HG02970 (cell line): ENCODE data around the gene TBC1D7.

Experiments
- ATAC-seq: cut with Tn5 transposase; IDR thresholded peaks from one replicate; pipeline ENCODE4 v1.9.1; 2021; ENCODE audit warnings: mild to moderate bottlenecking, moderate library complexity, moderate number of reproducible peaks; ENCODE audit not compliant: unreplicated experiment, low FRiP score

The TBC1D7 gene

DNA sequence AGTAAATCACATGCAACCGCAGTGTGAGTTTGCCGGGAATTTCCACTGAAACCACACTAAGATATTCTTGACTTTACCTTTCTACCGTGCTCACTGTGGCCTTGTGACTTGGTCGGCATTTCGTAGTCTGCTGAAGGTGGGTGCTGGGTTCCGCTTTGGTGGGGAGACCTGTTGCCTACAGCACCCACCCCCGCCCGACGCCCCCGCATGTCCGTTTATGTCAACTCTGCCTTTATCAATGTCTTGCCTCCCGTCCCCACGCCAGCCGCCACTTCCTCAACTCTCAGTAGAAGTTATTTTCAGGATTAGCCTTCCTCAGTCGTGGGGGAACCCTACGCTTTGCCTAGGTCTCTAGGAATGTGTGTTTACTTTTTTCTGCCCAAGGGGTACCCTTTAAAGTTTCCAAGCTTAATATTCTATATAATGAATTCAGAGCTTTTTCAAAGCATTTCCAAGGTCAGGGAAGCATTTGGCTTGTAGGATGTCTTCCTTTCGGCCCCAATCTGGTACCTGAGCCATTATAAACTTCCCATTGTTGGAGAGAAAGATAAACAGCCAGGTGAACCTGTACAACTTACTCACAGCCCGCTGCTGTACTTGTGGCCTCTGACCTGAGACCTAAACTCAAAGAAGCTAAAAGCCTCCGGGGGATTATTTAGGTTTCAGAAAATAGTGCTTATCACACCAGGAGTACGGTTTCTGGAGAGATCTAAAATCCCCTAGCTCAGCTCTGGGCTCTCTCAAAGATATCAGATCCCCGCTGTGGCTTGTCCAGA is 54.2 kb downstream of the TBC1D7 start:
- peak; percentile 34 for ATAC-seq

DNA sequence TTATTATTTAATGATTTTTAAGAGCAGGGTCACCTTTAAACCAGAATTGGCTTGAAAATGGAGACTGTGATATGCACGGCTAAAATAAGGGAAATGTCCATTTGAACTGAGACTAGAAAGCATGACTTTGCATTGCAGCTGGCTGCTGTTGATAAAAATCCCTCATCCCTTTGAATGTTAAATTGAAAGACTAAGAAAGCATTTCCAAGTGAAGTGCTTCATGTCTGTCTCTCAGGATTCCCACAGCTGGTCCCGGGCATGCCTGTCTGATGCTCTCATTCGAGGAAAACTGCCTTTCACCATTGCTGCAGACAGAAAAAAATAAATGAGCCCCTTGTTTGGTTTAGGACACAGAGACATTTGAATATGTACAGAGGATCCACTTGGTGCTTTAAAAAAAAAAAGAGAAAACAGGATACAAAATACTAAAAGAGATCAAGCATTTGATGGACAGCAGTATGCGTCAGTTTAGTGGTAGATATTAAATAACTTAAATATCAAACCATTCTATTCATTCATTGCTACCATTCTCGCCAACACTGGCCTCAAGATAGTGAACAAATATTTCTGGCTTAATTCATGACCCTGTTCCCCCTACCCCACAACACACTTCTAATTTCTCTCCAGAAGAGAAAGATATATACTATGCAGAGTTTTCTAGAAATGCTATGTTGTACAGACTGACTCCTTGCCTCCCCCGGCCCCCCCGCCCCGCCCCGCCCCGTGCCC is 55.0 kb downstream of the TBC1D7 start:
- ATAC-seq = no peak

DNA sequence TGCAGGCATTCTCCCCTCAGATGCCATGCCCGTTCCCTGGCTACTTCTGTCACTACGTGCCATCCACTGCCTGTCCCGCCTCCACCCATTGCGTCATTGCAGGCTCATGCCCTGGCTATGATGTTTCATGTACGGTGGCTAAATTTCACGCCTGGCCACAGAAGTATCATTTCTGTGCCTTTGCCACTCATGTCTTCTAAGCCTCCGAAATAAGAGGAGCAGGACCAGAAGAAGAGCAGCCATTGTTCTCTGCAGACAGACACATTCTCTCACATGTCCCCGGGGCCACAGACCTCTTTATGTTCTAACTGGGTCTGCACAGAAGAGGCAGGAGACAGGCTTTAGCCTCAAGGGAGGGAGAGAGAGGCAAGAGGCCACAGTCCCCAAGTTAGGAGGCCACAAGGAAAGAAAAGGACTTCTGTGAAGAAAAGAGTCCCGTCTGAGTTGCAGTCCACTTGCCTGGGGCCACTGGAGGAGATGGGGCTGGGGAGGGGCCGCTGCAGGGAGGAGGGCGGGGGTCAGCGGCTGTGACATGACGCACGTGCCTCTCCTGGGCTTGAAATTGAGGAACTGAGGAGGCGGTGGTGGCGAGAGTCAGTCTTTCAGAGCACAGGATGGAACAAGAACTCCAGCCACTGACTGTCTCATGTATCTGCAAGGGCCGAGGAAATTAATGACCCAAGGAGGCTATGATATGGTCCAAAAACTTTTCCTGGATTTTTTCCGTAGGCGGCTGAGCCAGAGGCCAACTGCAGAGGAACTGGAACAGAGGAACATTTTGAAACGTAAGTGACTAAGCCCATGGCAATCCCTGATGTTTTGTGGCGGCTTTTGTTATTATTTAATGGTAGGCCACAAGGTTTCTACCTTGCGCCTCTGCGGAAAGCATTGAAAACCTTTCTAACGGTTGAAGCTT is 55.9 kb downstream of the TBC1D7 start:
- peak; percentile 61 for ATAC-seq

DNA sequence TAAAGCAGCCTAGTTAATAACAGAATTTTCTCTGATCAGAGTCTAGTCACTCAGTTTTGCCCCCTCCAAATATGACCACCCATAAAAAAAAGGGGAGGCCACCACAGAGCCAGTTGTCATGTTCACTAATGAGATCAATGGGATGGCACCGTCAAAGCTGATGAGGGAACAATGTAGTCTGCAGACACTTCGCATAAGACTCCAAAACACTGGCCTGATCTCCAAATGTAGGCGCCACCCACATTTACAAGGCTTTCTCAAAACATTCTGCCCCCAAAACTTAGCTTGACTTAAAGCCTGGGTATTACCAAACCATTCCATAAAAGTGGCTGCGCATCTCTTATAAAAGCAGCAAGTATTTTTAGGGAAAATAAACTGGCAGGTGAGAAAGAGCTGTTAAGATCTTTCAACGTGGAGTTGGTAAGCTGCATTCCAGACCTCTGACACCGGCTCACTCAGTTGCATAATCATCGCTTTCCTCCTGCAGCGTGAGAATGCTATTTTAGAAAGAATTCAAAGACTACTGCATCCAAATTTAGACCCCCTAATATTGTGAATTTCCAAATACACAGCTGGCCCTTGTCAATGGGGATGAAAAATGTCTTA is 59.3 kb downstream of the TBC1D7 start:
- ATAC-seq = no peak

DNA sequence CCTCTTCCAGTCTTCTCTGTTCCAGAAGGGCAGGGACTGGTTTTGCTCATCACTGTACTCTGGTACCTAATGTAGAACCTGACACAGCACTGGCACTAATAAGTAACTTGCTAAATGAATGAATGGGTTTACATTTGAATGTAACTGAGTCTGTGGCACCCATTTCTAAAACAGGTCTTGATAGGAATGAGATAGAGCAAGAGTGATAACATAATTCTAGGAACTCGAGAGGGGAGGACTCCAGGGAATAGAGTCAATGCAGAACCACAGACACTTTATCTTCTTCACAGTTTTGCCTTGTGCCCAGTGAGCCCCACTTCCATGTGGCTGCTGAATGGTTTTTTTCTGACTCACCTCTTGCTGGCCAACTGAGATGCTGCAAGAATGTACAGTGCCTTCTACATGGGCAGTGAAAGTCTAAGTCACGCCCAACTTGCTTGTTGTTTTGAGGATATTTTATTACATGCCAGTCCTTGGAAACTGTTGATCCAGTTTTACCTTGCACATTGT is 61.1 kb downstream of the TBC1D7 start:
- ATAC-seq = no peak

DNA sequence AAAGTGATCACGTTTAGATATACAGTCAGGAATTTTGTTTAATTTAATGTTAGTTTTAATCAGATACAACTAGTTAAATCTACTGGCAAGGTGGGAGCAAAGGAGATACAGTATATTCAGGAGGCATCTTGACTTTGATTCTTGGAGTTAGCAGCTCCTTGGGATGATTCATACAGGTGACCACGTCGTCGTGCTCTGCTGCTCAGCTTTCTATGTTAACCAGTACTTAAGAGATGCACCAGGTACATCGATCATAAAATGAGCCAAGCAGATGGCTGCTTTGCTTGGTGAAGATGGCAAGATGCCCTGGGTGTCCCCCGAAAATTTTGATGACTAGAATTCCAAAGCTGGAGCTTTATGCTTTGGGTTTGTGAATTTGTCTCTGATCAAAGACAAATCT is 64.7 kb downstream of the TBC1D7 start:
- no peak for ATAC-seq

DNA sequence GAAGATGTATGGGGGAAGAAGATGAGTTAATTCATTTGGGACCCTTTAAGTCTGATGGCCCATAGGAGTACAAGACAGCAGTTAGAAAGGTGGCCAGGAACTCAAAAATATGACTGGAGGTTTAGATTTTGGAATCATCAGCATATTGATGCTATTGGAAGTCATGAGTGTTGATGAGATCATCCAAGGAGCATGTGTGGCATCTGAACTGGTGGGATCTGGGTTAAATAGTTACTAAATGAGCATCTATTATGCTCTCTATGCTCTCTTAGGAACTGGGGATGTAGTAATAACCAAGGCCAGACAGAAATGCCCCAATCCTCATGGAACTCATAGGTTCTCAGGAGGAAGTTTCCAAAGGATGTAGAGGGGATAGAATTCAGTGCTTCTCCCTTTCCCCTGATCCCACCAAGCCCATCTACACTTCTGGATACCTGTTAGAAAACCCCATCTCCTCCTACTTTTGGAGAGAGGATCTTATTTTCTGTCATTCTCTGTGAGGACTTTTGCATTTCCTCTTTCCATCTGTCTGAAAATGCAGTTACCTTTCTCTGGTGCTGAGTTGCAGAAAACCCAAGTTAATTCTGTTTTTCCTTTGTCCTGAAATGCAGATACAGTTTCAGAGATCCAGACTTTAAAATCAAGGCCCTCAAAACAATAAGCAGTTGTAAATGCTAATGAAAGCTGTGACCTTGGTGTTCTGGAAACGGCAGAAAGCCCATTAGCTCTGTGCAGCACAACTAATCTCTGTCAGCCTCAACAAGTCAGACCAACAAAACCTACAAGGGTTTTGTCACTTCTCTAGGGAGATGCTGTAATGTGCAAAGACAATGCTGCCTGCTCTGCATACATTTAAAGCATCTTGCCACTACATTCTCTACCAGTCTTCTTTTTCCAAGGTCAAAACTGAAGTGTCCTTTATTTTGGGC is 65.8 kb downstream of the TBC1D7 start:
- no peak for ATAC-seq

DNA sequence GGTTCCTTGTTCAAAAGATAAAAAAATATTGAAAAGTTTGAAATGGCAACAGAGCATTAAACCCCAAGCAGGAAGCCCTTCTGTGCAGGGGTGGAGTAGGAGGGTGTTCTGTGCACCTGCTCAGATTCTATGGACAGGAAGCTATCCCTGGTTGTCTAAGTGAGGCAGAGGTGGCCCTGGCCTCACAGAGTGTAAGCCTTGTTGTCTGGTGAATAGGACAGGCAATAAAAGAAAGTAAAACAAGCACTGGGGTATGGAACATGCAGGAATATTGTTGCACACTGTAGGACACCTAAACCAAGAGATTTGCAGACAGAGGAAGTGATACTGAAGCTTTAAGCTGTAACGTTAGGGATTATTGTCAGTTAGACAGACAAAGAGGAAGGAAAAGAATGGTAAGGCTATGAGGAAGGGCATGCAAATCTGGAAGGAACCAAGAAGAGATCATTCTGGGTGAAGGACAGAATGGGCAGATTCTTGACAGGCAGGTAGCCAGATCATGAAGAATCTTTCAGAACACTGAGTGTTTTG is 66.8 kb downstream of the TBC1D7 start:
- no peak for ATAC-seq

DNA sequence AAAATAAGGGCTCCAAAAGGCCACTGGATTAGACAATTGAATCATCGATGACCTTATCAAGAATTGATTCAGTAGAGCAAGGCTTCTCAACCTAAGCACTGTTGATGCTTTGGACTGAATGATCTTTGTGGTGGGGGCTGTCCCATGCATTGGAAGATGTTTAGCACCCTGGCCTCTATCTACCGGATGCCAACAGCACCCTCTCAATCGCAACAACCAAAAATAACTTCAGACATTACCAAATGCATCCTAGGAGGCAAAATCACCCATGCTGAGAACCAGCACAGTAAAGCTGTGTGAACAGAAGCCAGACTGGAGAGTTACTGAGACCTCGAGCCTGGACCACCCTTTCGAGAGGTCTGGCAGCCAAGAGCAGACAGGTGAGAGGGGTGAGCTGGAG is 67.5 kb downstream of the TBC1D7 start:
- no peak for ATAC-seq

DNA sequence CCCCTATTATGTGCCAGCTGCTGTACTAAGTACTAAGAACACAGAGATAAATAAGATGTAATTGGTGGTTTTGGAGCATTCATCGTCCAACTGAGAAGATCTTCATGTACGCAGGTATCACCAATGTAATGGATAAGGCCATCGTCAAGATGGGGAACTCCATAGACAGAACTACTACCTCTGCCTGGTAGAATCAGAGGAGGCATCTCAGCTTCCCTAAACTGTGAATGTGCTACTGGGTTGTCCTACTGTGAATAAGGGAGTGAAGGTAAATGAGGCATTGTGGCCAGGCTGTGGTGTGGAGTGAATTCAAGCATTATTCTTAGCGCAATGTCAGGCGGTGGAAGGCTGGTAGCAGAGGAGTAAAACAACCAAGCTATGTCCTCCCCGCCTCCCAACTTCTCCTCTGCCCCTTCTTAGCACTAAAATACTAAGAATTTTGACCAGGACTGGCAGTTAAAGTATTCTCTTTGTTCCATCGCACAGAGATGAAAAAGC is 68.2 kb downstream of the TBC1D7 start:
- no peak for ATAC-seq

DNA sequence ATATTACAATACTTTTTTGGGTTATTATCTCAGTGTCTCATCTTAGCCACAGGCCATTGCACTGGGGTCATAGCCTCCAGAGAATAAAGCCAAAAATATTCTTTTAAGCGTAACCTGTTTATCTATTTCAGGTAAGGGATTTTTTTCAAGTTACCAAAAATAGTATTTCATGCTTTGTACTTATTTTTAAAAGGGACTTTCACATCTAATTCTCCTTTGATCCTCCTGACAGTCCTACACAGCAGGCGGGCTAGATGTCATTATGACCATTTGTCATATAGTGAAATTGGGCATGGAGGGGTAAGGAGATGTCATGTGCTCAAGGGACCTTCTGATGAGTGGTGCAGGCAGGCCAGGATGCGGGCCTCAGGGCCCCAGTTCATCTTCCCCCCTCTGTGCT is 68.9 kb downstream of the TBC1D7 start:
- no peak for ATAC-seq

DNA sequence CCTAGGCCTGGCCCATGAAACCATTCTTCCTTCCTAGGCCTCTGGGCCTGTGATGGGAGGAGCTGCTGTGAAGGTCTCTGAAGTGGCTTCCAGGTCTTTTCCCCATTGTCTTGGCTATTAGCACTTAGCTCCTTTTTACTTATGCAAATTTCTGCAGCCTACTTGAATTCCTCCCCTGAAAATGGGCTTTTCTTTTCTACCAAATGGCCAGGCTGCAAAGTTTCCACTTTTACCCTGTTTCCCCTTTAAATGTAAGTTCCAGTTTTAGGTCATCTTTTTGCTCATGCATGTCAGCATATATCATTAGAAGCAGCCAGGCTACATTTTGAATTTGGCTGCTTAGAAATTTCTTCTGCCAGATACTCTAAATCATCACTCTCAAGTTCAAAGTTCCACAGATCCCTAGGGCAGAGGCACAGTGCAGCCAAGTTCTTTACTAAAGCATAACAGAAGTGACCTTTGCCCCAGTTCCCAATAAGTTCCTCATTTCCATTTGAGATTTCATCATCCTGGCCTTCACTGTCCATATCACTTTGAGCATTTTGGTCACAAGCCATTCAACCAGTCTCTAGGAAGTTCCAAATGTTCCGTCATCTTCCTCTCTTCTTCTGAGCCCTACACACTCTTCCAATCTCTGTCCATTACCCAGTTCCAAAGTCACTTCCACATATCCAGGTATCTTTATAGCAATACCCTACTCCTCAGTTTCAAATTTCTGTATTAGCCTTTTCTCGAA is 71.9 kb downstream of the TBC1D7 start:
- ATAC-seq = no peak
